Panc1 (cell line): ENCODE results near the gene NOL7.

Experiments used
- CTCF ChIP-seq: fragments of 450-650 bp; IDR thresholded peaks from 2 replicates; pipeline ENCODE4 v1.5.1; 2017; ENCODE audit warnings: mild to moderate bottlenecking
- POLR2AphosphoS5 ChIP-seq: IDR thresholded peaks from 2 replicates; pipeline ENCODE4 v1.6.1; 2012; ENCODE audit warnings: mild to moderate bottlenecking, low read depth, low read length, moderate library complexity
- REST ChIP-seq, 2 experiments: IDR thresholded peaks; 2 replicates each; pipeline ENCODE4 v1.6.1; 2011 to 2012; ENCODE audit warnings: low read depth in 2 of 2, control low read depth in 1 of 2, low read length in 1 of 2, mild to moderate bottlenecking in 1 of 2, moderate library complexity in 1 of 2; ENCODE audit not compliant: insufficient read depth in 1 of 2
- SIN3A ChIP-seq: IDR thresholded peaks from 2 replicates; pipeline ENCODE4 v1.6.1; 2012; ENCODE audit warnings: low read depth, mild to moderate bottlenecking, low read length, moderate library complexity, borderline replicate concordance; ENCODE audit not compliant: insufficient read depth
- TCF7L2 ChIP-seq: IDR thresholded peaks from 2 replicates; pipeline ENCODE4 v1.6.1; 2011; ENCODE audit warnings: mild to moderate bottlenecking, low read depth, low read length, inconsistent platforms

DNA sequence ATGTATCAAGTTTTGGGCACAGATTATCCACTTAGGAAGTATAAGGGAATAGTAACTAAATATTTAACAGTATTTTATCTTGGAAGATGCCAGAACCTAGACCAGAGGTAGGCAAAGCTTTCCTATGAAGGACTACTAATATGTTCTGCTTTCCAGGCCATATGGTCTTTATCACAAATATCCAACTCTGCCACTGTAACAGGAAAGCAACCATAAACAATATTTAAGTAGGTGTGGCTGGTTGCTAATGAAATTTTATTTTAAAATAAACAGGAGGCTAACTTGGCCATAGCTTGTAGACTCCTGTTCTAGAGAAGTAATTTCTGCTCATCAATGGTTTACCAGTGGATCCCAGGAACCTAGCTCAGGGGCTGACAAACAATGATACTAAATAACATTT, 39.4 kb downstream of the NOL7 start:
- TF ChIP-seq CTCF (no peak), REST (IDR thresholded peaks at IDR 0.05; ENCODE audit: insufficient read depth in 1 of 2, low read depth in 2 of 2, low read length in 1 of 2) (no peak), POLR2AphosphoS5 (no peak), SIN3A (no peak), TCF7L2 (no peak)
